Measurements from ENCODE around the gene GPM6B.

- TF ChIP-seq CTCF (IDR thresholded peaks at IDR 0.05 in 8 of 11, conservative IDR thresholded peaks at IDR 0.05 in 3 of 11) (no peak), POLR2AphosphoS5 (IDR thresholded peaks at IDR 0.05) (no peak), POLR2A (IDR thresholded peaks at IDR 0.05) (no peak)
Observed at GRCh38 chrX:13774696-13775095, 42.2 kb downstream of the GPM6B start.
